OCI-LY3 (cell line): ENCODE results near the gene ARNT2.

Experiments
- H2AFZ ChIP-seq: fragments of 200-600, 300-600 bp; shearing (Covaris generic); 2 replicates; pipeline ENCODE4 v1.6.0; 2014; ENCODE audit warnings: antibody characterized with exemption, low read depth, low read length
- H3K27ac ChIP-seq: fragments of 200-600, 300-600 bp; sonication (generic); 2 replicates; pipeline ENCODE4 v1.5.1; 2014; ENCODE audit warnings: mild to moderate bottlenecking, low read length, moderate library complexity, mixed read lengths
- H3K27me3 ChIP-seq: fragments of 200-600, 300-600 bp; sonication (generic); 2 replicates; pipeline ENCODE4 v1.6.1; 2014; ENCODE audit warnings: low read depth, low read length, mixed read lengths
- H3K36me3 ChIP-seq: fragments of 200-600, 300-600 bp; sonication (generic); replicated peaks from 2 replicates; pipeline ENCODE3; 2014; ENCODE audit warnings: low read depth, low read length, mixed read lengths
- H3K4me1 ChIP-seq: fragments of 300-600, 200-600 bp; sonication (generic); 2 replicates; pipeline ENCODE4 v1.6.1; 2014; ENCODE audit warnings: low read length, mixed read lengths
- H3K4me2 ChIP-seq: fragments of 200-600, 300-600 bp; sonication (generic); 2 replicates; pipeline ENCODE4 v1.6.1; 2014; ENCODE audit warnings: low read length, mixed read lengths
- H3K4me3 ChIP-seq: fragments of 300-600, 200-600 bp; sonication (generic); 2 replicates; pipeline ENCODE4 v1.5.1; 2014; ENCODE audit warnings: antibody characterized with exemption, mild to moderate bottlenecking, low read length, moderate library complexity
- H3K79me2 ChIP-seq: fragments of 300-600, 200-600 bp; shearing (Covaris generic); 2 replicates; pipeline ENCODE4 v1.6.1; 2014; ENCODE audit warnings: mild to moderate bottlenecking, low read length, mixed read lengths
- H3K9ac ChIP-seq: fragments of 300-600, 200-600 bp; shearing (Covaris generic); 2 replicates; pipeline ENCODE4 v1.6.0; 2014; ENCODE audit warnings: mild to moderate bottlenecking, low read length, moderate library complexity
- H3K9me3 ChIP-seq: fragments of 200-600, 300-600 bp; shearing (Covaris generic); 2 replicates; pipeline ENCODE4 v1.6.1; 2014; ENCODE audit warnings: low read length, mixed read lengths; ENCODE audit not compliant: insufficient read depth
- H4K20me1 ChIP-seq: fragments of 200-600, 300-600 bp; sonication (generic); 2 replicates; pipeline ENCODE4 v1.6.1; 2016; ENCODE audit warnings: low read length, mixed read lengths; ENCODE audit not compliant: insufficient read depth
- CTCF ChIP-seq: fragments of 200-600, 300-600 bp; sonication (generic); IDR thresholded peaks from 2 replicates; pipeline ENCODE4 v1.5.1; 2014; ENCODE audit warnings: antibody characterized with exemption, low read length, low read depth
- EZH2phosphoT487 ChIP-seq: fragments of 200-600 bp; shearing (Covaris generic); IDR thresholded peaks from 2 replicates; pipeline ENCODE4 v1.6.1; 2018; ENCODE audit warnings: antibody characterized with exemption, mixed run types, low read depth

The ARNT2 gene

GRCh38 chr15:80455668-80456442 lies 51.7 kb downstream of the ARNT2 start:
- Histone ChIP-seq H3K79me2 (no peaks in the 10 kb centered on the region), H3K36me3 (no peaks in the 10 kb centered on the region), H3K27ac (no peak overlapping the region), H3K9me3 (no peaks in the 10 kb centered on the region), H4K20me1 (no peaks in the 10 kb centered on the region), H3K9ac (peak overlapping the region; percentile 14), H2AFZ (no peak overlapping the region), H3K27me3 (0 out of 2 replicates have a peak, but pooled peaks cover 4% of the 10 kb centered on the region), H3K4me2 (peak overlapping the region; percentile 75), H3K4me1 (peaks cover 26% of the 10 kb centered on the region), H3K4me3 (peak overlapping the region; percentile 59)
- TF ChIP-seq CTCF (peak; percentile 98), EZH2phosphoT487 (no peak)

- Histone ChIP-seq H3K27ac (peak overlapping the region; percentile 32), H3K4me2 (peak overlapping the region; percentile 75), H3K27me3 (0 out of 2 replicates have a peak, but pooled peaks cover 4% of the 10 kb centered on the region), H3K9me3 (no peaks in the 10 kb centered on the region), H4K20me1 (no peaks in the 10 kb centered on the region), H3K4me1 (peaks cover 26% of the 10 kb centered on the region), H3K79me2 (no peaks in the 10 kb centered on the region), H3K4me3 (peak overlapping the region; percentile 11; the same call in 1 of the 2 replicates), H3K9ac (peak overlapping the region; percentile 38), H2AFZ (no peak overlapping the region), H3K36me3 (no peaks in the 10 kb centered on the region)
- no peak for TF ChIP-seq EZH2phosphoT487
- TF ChIP-seq CTCF, result no peak
Measured at GRCh38 chr15:80456517-80457492, 52.6 kb downstream of the ARNT2 start.

GRCh38 chr15:80457896-80458295 lies 53.7 kb downstream of the ARNT2 start:
- TF ChIP-seq CTCF (peak; percentile 40), EZH2phosphoT487 (no peak)
- H3K79me2 ChIP-seq, result no peaks in the 10 kb centered on the region
- 0 out of 2 replicates have a peak, but pooled peaks cover 4% of the 10 kb centered on the region for H3K27me3 ChIP-seq
- peaks cover 26% of the 10 kb centered on the region for H3K4me1 ChIP-seq
- no peaks in the 10 kb centered on the region for H3K36me3 ChIP-seq
- H3K9me3 ChIP-seq, result no peaks in the 10 kb centered on the region
- H3K9ac ChIP-seq, result no peak overlapping the region
- no peak overlapping the region for H3K27ac ChIP-seq
- H3K4me2 ChIP-seq, result peak overlapping the region; percentile 75; the same call in 1 of the 2 replicates
- no peaks in the 10 kb centered on the region for H4K20me1 ChIP-seq
- no peak overlapping the region for H2AFZ ChIP-seq
- H3K4me3 ChIP-seq, result no peak overlapping the region

- no peaks in the 10 kb centered on the region for H3K36me3 ChIP-seq
- TF ChIP-seq CTCF (no peak), EZH2phosphoT487 (no peak)
- no peaks in the 10 kb centered on the region for H3K79me2 ChIP-seq
Measured at GRCh38 chr15:80458580-80458979, 54.4 kb downstream of the ARNT2 start.

More at GRCh38 chr15:80458580-80458979, 54.4 kb downstream of the ARNT2 start:
- 0 out of 2 replicates have a peak, but pooled peaks cover 4% of the 10 kb centered on the region for H3K27me3 ChIP-seq
- H4K20me1 ChIP-seq, result no peaks in the 10 kb centered on the region
- peaks cover 26% of the 10 kb centered on the region for H3K4me1 ChIP-seq
- no peak overlapping the region for H3K4me3 ChIP-seq
- H3K27ac ChIP-seq, result no peak overlapping the region
- no peak overlapping the region for H2AFZ ChIP-seq
- no peak overlapping the region for H3K9ac ChIP-seq
- H3K9me3 ChIP-seq, result no peaks in the 10 kb centered on the region
- H3K4me2 ChIP-seq, result no peak overlapping the region
